Uterus (tissue), 2 donors: Measurements from ENCODE around the gene RIT2.

Source experiments
- CTCF ChIP-seq, 4 experiments: fragments of 200-600 bp in 2 of 4; fragments of 450-650 bp in 2 of 4; sonication (generic) in 2 of 4; IDR thresholded peaks; one replicate each; pipeline ENCODE4 v1.5.1; 2016 to 2019; ENCODE audit warnings: antibody characterized with exemption in 4 of 4, mild to moderate bottlenecking in 2 of 4, moderate library complexity in 1 of 4
- POLR2A ChIP-seq, 2 donors: fragments of 450-650 bp; IDR thresholded peaks; one replicate each; pipeline ENCODE4 v1.6.1; 2016; ENCODE audit warnings: antibody characterized with exemption in 2 of 2, mild to moderate bottlenecking in 1 of 2, moderate library complexity in 1 of 2

GRCh38 chr18:42706029-42706608 lies 409.4 kb downstream of the RIT2 start:
- TF ChIP-seq CTCF (IDR thresholded peaks at IDR 0.05) (no peak), POLR2A (IDR thresholded peaks at IDR 0.05) (no peak)
